Measurements from ENCODE around the gene SLX4.

The SLX4 gene

GRCh38 chr16:3597676-3598075, 13.7 kb downstream of the SLX4 start:
- DNase-seq, result no peak
- H3K27ac ChIP-seq, result no peak overlapping the region
- H3K36me3 ChIP-seq (replicated peaks), result peaks cover 10% of the 10 kb centered on the region
- in situ Hi-C loops (cut with HindIII; ENCODE audit: low pct_ligation_motif_present, low sequenced_read_pairs), result no loop called here
- TF ChIP-seq, protein P1, sequence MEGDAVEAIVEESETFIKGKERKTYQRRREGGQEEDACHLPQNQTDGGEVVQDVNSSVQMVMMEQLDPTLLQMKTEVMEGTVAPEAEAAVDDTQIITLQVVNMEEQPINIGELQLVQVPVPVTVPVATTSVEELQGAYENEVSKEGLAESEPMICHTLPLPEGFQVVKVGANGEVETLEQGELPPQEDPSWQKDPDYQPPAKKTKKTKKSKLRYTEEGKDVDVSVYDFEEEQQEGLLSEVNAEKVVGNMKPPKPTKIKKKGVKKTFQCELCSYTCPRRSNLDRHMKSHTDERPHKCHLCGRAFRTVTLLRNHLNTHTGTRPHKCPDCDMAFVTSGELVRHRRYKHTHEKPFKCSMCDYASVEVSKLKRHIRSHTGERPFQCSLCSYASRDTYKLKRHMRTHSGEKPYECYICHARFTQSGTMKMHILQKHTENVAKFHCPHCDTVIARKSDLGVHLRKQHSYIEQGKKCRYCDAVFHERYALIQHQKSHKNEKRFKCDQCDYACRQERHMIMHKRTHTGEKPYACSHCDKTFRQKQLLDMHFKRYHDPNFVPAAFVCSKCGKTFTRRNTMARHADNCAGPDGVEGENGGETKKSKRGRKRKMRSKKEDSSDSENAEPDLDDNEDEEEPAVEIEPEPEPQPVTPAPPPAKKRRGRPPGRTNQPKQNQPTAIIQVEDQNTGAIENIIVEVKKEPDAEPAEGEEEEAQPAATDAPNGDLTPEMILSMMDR (IDR thresholded peaks at IDR 0.05; ENCODE audit: low read depth, low read length, missing control alignments), result no peak
- H3K27me3 ChIP-seq (replicated peaks), result no peaks in the 10 kb centered on the region
- H3K4me3 ChIP-seq (ENCODE audit: low read depth, low read length), result no peak overlapping the region

GRCh38 chr16:3597226-3597625, 14.2 kb downstream of the SLX4 start:
- H3K4me3 ChIP-seq (ENCODE audit: low read depth, low read length), result no peak overlapping the region
- no peak for DNase-seq
- in situ Hi-C loops (cut with HindIII; ENCODE audit: low pct_ligation_motif_present, low sequenced_read_pairs), result no loop called here
- no peaks in the 10 kb centered on the region for H3K27me3 ChIP-seq (replicated peaks)
- H3K27ac ChIP-seq, result no peak overlapping the region
- TF ChIP-seq, protein P1 (IDR thresholded peaks at IDR 0.05; ENCODE audit: low read depth, low read length, missing control alignments), result no peak
- peaks cover 13% of the 10 kb centered on the region for H3K36me3 ChIP-seq (replicated peaks)

GRCh38 chr16:3596101-3596861, 15.1 kb downstream of the SLX4 start:
- no peak overlapping the region for H3K27ac ChIP-seq
- TF ChIP-seq, protein P1 (IDR thresholded peaks at IDR 0.05; ENCODE audit: low read depth, low read length, missing control alignments), result no peak
- H3K36me3 ChIP-seq (replicated peaks), result peaks cover 13% of the 10 kb centered on the region

GRCh38 chr16:3595521-3596021, 15.8 kb downstream of the SLX4 start:
- Histone ChIP-seq H3K27me3 (replicated peaks) (no peaks in the 10 kb centered on the region), H3K4me3 (ENCODE audit: low read depth, low read length) (no peak overlapping the region), H3K36me3 (replicated peaks) (peaks cover 9% of the 10 kb centered on the region), H3K27ac (no peak overlapping the region)
- in situ Hi-C loops (cut with HindIII; ENCODE audit: low pct_ligation_motif_present, low sequenced_read_pairs), result no loop called here
- TF ChIP-seq, protein P1 (IDR thresholded peaks at IDR 0.05; ENCODE audit: low read depth, low read length, missing control alignments), result no peak
- DNase-seq, result no peak

More at GRCh38 chr16:3596101-3596861, 15.1 kb downstream of the SLX4 start:
- Histone ChIP-seq H3K4me3 (ENCODE audit: low read depth, low read length) (no peak overlapping the region), H3K27me3 (replicated peaks) (no peaks in the 10 kb centered on the region)
- in situ Hi-C loops (cut with HindIII; ENCODE audit: low pct_ligation_motif_present, low sequenced_read_pairs), result no loop called here
- no peak for DNase-seq

GRCh38 chr16:3595110-3595486, 16.3 kb downstream of the SLX4 start:
- H3K4me3 ChIP-seq (ENCODE audit: low read depth, low read length), result no peak overlapping the region
- H3K36me3 ChIP-seq (replicated peaks), result peaks cover 8% of the 10 kb centered on the region
- H3K27me3 ChIP-seq (replicated peaks), result no peaks in the 10 kb centered on the region
- TF ChIP-seq, protein P1 (IDR thresholded peaks at IDR 0.05; ENCODE audit: low read depth, low read length, missing control alignments), result no peak
- no peak for DNase-seq
- no peak overlapping the region for H3K27ac ChIP-seq
- in situ Hi-C loops (cut with HindIII; ENCODE audit: low pct_ligation_motif_present, low sequenced_read_pairs), result no loop called here
